Embryonic facial prominence (tissue), 1 donor: ENCODE measurements around the gene FOLH1.
"Not testable (repeated sequence)": the region's sequence is repeated elsewhere in the genome, so short reads cannot be mapped to it uniquely, and the experiment has no call there.

Source experiments
- DNase-seq: peaks from one replicate; pipeline ENCODE4 v3.0.0-alpha.2; 2016; ENCODE audit errors: extremely low spot score

Gene FOLH1

DNA sequence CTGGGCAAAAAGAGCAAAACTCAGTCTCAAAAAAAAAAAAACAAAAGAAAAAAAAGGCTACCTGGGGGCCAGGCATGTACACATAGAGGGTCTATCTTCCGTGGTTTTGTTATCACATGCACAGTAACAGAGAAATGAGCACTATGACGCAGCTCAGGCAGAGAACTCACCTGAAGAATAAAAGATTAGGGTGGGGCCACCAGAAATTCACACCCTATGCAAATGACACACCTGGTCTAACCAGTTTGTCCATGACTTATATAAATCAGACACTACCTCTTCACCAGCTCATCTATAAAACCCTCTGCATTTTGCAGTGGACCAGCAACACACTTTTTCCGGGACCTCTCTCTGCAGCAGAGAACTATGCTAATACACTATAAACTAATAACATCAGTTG is 30.5 kb downstream of the FOLH1 start:
- DNase-seq = not testable (repeated sequence)

DNA sequence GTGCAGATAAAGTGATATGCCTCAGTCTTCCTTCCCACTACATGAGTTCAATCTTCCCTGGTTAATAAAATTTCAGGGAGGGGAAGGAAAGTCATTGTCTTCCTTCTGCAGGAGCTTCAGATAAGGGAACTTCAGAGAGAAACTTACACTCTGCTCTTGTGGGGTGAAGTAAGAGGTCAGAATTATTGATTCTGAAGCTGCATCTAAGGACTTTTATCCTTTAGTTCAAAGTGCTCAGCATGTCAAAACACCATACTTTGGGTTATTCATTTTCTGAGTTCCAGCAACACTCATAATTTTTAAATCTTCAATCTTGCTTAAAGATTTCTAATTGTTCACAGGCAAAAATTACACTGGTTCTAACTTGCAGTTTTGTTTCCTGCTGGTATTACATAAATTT is 33.0 kb downstream of the FOLH1 start:
- DNase-seq = not testable (repeated sequence)

DNA sequence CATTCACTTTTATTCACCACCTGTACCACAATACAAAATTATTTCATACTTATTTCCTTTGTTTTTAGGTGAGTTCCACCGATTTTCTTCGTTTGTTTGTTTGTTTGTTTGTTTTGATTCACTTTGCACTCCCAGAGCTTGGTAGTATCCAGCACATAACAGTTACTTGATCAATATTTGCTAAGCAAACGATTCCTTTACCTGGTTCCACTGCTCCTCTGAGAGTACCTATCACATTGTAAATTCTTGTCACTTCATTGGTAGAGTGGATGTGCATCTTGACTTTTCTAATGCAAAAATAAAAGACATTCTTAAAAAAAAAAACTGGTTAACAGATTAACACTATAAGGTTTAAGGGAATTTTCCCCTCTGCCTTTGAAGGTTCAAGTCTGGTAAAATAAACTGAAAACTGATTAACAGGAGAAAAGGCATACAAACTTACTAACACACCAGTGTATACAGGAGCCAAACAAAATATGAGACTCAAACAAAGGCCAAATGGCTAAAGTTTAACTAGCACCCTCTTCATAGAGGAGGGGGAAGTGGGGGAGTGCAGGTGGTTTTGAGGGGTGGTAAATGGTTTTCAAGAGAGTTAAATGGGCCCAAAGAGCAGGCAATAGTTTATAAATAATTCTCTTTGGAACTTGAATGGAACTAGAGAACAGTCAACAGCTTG is 33.6 kb downstream of the FOLH1 start:
- DNase-seq = not testable (repeated sequence)

DNA sequence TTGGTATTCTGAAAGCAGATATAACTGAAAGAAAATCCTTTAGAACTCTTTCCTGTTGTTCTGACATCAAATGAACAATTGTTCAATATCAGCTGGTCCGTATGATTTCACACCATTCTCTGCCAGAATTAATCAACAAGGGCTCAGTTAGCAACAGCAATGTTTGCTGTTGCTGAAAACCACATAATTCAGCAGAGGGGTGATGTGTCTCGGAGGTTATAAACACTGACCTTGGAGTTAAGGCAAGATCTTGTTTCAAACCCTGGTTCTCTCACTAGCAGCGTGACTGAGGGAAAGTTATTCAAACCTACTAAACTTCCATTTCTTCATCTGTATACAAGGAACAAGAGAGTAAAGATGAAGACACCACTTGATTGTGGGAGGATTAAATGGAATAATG is 36.8 kb downstream of the FOLH1 start:
- not testable (repeated sequence) for DNase-seq

DNA sequence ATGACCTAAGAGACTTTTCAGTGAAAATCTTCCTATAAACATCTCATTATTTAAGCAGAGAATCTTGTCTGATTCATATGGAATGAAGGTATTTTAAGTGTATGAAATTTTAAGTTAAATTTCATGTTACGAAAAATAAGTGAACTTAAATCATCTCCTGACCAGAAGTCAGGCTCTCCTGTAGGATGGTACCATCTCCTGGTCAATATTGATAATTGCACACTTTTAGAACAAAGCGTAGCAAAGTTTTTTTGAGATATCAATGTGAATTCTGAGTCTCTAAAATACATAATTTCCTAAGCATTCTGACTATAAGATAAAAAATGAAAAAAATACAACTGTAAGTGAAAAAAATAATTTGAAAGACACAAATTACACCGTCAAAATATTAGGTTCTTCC is 38.8 kb downstream of the FOLH1 start:
- not testable (repeated sequence) for DNase-seq

DNA sequence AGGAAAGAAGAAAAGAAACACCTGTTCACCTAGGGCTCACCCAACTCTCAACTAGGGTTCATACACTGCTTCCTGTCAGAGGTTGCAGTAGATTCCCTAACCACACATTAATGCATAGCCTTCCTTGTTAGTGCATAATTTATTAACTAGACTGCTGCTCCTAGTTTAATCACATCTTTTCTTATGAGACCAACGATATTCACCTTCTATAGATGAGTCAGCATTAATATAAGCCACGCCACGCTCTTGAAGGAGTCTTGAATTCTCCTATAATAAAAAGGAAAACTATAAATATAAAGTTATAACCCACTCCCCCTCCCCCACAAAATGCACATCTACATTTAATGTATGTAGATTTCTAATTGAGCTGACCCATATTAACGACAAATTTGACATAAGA is 39.4 kb downstream of the FOLH1 start:
- DNase-seq = not testable (repeated sequence)

DNA sequence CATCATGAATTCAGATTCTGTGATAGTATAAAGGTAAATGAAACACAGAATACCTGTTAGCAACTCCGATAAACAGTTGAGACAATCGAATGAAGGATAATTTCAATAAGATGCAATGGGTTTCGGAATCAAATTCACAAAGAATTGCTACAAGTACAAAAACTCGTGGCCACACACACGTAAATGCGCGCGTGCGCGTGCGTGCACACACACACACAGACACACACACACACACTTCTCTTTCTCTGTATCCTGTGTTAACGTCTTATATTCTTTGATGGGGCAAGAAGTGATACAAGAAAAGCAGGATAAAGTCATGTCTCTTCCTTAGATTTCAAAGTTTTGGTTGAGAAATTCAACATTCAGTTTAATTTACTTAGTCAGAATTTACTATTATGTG is 57.2 kb downstream of the FOLH1 start:
- no peak for DNase-seq

DNA sequence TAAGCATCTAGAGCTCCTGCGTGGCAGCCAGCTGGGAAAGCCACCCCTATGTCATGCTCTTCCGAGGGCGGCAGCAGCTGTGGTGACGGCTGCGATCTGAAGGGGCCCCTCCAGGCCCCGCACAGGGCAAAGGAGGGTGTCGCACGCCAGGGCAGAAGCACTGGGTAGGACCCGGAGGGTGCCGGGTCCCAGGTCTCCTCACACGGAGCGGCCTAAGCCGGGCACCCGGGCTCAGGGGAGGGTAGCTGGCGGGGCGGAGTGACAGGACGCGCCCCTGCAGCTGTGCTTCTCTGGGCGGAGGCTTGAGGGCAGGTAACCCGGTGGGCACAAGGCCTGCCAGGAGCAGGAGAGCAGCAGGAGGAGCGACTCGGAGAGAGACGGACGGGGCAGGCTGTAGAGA is 106.0 kb downstream of the FOLH1 start:
- not testable (repeated sequence) for DNase-seq
